Stimulated activated CD4-positive, alpha-beta T cell treated with anti-CD3 and anti-CD28 coated beads, Interleukin-4, amount 100 ng/mL, for 24 hours (primary cell): Measurements from ENCODE around the gene MIS12.
A peak's percentile ranks its signal among the peaks of the same experiment; 100 is the strongest.

ENCODE experiments used
- DNase-seq: peaks from one replicate; pipeline ENCODE4 v3.0.0-alpha.2; 2020

MIS12 gene

DNA sequence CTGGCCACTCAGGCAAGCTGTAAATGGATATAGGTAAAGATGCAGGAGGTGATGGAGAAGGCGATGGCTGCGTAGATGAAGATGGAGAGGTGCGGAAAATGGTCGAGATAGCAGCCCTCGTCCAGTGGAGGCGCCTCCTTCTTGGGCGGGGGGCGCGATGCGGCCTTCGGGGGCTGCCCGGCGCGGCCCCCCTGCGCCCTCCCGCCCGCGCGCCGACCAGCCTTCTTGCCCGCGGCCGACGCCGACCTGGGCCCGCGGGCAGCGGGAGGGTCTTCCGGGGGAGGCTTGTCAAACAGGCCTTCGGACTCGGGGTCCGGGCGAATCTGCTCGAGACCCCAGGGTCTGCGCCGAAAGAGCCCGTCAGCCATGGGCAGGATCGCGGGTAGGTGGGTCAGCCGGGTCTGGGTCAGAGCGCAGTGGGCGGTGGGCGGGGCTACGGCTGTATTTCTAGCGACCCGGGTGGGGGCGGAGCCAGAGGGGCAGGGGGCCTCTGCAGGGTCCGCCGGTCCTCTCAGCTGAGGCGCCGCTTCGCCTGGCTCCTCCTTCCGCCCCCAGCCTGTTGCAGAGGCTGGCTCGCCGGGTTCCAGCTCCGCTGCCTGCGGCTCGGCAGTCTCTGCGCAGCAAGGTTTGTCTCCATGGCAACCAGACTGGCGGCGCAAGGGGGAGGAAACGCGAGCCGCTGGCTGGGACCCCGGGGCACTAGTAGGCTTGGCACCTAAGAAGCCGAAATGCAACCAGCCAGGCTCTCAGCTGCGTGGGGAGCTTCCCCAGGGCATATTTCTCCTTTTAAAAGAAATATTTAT is 14.4 kb downstream of the MIS12 start:
- DNase-seq = peak; percentile 68

DNA sequence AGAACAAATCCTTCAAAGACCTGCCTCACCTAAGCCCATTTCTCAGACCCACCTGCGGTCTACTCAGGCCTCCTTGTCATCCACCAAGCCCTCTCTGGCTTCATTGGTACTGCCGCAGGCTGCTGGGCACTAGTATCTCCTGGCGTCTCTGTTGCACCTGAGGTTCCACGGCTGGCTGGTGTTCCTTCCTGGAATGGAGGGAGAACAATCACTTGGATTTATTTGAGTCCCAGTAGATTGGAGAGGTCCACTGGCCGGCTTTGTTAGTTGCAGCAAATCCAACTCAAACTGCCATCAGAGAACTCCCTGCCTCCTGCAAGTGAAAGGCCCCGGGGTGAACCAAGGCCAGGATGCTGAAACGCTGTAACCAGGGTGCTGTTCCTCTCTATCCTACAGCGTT is 15.3 kb downstream of the MIS12 start:
- no peak for DNase-seq

DNA sequence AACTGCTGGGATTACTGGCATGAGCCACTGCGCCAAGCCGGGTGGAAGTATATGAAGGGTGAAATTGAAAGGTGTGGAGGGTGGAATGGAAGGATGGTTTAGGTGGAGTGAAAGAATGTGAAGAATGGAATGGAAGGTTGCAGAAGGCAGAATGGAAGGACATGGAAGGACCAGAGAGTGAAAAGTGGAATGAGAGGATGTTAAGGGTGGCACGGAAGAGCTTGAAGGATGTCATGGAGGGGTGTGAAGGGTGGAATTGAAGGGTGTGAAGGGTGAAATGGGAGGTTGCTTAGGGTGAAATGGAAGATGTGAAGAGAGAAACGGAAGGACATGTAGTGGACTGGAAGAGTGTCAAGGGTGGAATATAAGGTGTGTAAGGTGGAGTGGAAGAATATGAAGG is 16.2 kb downstream of the MIS12 start:
- no peak for DNase-seq

DNA sequence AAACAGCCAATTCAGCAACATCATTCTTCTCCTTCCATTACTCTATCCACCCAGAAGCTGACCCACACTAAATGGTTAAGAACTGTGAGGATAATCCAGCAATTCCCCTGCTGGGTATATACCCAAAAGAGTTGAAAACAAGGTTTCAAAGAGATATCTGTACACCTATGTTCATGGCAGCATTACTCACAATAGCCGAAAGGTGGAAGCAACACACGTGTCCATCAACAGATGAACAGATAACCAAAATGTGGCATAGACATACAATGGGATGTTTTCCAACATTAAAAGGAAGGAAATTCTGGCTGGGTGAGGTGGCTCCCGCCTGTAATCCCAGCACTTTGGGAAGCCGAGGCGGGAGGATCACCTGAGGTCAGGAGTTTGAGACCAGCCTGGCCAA is 19.9 kb downstream of the MIS12 start:
- DNase-seq = no peak

DNA sequence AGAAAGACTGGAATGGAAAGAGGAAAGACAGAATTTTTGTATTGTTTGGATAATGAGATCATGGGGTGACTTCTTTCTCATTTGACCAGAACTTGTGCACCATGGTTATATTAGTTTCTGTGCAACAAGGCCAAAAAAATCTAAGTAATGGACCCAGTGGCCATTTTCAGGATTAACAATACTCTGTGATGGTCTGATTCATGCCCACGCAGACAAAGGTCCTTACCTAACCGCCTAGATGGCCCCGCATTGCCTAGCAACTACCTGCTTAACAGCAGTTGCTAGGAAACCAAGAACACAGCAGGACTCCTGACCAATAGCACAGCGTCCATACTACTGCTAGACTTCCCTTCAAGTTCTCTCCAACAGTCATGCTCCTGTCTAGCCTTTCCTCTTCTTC is 22.4 kb downstream of the MIS12 start:
- no peak for DNase-seq

DNA sequence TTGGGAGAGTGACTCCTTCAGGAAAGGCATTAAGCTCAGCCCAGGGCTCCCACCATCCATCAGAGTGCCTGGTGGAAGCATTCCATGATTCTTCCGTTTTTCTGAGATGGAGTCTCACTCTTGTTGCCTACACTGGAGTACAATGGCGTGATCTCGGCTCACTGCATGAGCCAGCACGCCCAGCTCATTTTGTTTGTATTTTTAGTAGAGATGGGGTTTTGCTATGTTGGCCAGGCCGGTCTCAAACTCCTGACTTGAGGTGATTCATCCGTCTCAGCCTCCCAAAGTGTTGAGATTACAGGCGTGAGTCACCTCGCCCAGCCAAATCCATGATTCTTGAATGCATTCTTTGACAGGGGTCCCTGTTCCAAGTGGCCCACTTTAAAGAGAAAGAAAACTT is 23.1 kb downstream of the MIS12 start:
- DNase-seq = no peak

DNA sequence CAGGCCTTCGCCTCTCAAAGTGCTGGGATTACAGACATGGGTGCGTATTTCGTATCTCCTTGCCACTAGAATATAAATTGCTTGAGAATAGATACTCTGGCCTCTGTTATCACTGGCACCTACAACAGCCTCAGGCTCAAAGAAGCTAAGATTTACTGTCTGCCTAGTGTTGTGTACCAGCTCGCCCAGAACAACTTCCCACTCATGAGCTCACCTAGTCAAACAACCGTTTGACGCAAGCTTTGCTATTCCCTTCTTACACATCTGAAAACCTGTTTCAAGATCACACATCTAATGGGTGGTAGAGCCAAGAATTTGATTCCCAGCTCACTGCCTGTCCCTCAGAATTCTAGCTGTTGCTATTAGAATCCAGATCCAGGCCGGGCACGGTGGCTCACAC is 24.4 kb downstream of the MIS12 start:
- DNase-seq = no peak

DNA sequence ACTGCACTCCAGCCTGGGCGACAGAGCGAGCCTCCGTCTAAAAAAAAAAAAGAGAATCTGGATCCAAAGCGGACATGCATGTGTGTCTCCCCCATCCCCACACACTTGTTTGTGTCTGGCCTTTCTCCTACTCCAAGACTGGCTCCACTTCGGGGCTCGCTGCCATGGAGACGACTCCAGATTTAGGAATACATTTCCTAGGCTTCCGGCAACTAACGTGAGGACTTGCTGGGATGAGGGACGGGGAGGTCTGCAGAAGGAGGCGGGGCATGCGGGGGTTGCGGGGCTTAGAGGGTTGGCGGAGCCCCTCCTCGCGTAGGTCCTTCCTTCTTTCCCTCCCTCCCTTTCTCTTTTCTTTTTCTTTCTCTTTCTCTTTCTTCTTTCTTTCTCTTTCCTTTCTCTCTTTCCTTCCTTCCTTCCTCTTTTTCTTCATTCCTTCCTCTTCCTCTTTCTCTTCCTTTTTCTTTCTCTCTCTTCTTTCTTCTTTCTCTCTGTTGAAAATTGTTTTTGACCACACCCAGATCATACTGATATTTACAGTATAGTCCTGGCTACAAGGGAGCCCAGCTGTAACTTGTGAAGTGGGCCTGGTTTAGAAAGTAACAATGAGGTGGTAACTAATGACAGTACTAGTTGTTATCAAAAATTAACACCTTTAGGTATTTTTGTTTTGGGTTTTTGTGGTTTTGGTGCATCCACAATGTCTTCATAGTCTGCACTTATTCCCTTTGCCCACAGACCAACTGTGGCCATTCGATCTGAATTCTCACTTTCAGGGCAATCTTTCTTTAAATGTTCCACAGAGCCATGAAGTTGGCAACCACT is 25.2 kb downstream of the MIS12 start:
- DNase-seq = no peak

DNA sequence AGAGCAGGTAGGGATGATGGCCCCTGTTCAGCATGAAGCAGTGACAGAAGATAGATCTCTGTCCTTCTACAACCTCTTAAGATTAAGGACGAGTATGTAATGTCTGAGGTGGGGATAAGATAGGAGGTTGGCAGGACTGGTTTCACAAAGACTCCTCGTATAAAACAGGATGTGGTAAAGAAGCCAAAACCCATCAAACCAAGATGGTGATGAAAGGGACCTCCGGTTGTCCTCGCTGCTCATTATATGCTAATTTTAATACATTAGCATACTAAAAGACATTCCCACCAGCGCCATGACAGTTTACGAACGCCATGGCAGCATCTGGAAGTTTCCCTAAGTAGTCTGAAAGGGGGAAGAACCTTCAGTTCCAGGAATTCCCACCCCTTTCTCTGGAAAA is 27.3 kb downstream of the MIS12 start:
- no peak for DNase-seq

DNA sequence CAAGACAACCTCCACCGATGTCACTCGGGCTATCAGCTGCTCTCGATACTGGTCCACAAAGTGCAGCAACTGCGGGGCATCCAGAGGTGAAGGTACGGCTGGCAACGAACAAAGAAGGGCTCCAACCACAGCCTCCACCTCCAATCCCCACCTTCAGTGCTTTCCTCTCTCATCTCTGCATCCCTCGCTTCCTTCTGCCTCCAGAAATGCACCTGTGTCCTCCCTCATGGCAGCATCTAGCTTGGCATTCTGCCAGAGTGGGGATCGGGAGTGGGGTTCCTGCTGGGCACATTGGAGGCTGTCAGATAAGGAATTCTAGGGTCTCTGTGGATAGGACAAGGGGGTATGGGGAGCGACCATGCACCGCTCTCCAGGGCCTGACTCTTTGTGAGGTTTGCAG is 28.6 kb downstream of the MIS12 start:
- DNase-seq = no peak

DNA sequence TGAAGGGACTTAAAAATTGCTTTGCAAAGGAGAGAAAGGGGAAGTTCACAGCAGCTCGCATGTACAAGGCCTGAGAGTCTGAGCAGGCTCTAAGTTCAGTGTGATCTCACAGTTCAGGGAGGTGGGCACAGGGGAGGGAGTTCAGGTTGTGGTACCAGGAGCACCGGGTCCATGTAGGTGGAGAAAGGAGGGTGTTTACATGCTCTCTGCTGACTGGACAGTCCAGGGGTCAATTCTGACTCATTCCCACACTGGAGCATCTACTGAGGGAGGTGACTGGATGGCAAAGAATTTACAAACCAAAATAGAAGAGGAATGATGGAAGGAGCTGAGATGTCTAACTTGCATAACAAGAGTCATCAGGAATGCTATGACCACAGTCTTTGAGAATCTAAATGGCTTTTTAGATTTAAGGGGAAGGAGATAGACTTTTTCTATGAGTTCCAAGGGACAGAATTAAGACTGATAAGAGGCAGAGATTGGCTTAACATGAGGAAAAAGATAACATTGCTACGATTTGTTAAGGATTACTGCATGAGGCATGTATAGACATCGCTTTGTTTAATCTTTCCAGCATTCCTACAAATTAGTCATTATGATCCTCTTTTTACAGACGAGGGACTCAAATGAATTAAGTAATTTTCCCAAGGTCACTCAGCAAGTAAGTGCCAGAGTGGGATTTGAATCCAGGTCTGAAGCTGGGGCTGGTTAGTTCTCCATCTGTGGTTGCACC is 29.9 kb downstream of the MIS12 start:
- no peak for DNase-seq

DNA sequence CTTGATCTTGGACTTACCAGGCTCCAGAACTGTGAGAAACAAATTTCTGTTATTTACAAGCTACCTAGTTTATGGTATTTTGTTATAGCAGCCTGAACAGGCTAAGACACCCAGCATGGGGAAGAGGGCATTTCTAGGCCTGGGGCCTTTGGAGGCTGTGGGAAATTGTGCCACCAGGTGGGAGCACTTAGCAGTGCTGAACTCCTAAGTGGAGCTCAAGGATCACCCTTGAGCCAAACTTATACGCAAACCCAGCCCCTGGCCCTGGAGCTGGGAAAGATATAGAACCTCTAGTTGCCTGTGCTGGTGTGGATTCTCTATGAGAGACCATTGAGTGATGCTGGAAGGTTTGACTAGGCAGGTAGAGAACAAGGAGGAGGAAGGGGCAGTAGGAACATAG is 36.1 kb downstream of the MIS12 start:
- DNase-seq = no peak

DNA sequence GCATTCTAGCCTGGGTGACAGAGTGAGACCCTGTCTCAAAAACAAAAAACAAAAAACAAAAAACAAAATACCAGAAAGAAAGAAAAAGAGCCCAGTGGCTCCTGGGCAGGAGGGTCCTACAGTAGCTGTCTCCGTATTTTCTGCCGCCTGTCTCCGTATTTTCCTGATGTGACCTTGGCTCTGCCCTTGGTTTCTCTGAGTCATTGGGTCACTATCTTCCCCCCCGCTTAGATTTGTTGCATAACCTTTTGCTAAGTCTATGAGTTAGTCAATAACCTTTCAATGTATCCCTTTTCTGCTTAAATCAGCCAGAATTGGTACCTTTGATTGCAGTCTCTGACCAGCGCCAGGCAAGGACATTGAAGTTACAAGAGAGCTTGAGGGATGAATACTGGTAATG is 36.9 kb downstream of the MIS12 start:
- DNase-seq = no peak

DNA sequence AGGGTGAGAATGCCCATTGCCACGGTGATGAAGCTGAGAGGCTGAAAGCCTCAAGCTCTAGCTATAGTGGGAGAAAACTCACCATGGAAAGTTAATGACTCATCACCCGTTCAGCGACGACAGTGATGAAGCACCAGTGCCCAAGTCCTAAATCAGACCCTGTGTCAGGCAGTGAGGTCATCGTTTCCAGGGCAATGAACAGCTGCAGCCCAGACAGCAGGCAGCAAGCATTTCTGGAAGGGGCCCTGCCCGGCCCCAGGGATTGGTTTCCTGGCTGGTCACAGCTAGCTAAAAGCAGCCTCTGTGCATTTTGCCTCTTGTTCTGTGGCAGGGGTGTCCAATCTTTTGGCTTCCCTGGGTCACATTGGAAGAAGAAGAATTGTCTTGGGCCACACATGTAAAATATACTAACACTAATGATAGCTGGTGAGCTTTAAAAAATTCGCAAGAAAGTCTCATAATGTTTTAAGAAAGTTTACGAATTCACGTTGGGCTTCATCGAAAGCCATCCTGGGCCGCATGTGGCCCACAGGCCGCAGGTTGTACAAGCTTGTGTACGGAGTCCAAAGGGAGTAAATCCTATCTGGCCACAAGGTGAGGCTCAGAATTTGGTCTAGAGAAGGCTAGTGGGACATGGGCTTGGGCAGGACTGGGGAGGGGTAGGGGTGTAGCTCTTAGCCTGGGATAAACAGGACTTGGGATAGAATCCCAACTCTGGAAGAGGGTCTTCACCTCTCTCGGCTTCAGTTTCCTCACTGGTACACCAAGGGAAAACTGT is 40.6 kb downstream of the MIS12 start:
- peak; percentile 69 for DNase-seq

DNA sequence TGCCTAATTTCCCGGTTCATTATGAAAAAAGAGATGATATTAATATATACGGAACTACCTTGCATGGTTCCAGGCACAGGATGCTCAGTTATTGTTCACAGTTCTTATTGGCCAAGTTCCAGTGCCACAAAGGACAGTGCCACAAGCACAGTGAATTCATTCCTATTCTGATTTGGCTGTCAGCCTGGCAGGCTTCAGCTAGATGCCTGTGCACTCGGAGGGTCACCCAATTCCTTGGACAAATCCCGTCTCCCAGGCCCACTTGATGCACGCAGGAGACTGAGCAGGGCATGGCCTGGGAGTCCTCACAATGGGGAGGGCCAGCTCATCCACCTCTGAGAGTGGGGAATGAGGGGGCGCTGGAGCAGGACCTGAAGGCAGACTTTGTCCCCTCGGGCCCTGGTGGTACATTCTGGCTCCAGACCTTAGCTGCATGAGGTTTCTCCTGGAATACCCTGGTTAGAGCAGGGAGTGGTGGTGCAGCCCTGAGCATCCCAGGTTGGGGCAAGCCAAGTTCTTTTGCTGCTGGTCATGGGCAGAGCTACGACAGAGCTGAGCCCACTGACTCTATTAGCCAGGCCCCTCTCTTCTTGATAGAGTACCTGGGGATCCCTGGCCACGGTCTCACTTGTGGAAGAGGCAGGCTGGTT is 41.4 kb downstream of the MIS12 start:
- DNase-seq = no peak

DNA sequence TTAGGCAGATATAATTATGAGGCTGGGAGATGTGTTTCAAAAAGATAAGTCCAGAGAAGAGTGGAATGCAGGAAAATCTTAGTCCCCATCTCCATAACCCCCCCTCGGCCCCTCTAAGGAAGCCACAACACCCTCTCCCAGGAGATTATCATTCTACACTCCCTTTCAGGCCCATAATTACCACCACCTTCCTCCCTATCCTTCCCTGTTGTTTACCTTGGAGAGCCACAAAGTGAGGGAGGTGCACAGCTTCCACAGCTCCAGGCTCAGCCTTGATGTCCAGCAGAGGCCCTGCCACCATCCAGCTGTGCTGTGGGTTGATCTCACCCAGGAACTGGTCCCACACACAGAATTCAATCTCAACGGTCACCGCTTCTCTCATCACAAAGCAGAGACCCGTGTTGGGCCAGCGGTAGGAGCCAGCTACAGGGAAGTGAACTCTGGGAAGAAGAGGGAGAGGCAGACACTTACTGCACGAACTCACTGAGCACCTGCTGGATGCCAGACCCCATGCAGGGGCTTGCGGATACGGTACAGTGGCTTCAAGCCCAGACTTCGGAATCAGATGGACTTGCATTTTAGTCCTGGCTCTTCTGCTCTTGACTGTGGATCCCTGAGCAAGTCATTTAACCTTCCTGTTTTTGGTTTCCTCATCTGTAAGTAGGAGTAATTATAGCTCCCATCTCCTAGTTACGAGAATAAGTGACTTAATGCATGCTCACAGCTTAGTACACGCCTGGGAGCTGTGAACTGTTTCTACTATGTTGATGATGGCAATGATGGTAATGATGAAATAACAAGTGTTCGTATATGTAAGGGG is 44.1 kb downstream of the MIS12 start:
- DNase-seq = no peak

DNA sequence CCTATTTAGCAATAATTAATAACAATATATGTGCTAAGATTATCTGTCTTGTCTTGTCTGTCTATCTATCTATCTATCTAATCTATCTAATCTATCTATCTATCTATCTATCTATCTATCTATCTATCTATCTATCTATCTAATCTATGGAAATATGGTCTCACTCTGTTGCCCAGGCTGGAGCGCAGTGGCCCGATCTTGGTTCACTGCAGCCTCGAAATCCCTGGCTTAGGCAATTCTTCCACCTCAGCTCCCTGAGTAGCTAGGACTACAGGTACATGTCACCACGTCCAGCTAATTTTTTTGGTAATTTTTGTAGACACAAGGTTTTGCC is 44.7 kb downstream of the MIS12 start:
- DNase-seq = no peak

DNA sequence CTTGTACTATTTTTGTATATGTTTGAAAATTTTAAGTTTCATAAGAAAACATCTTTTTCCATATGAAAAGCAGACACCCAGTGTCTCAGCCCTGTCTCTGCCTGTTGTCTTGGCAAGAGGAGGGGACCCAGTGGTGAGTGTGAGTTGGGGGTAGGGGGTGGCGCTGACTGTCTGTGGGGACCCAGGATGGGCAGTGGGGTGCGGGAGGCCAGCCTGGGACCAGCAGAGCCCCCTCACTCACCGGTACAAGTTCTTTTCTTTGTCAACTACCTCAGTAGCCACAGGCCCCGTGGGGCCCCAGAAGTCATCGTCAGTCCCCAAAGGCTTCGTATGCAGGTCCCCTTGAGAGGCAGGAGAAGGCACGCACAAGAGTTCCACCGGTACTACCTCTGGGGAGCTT is 46.2 kb downstream of the MIS12 start:
- no peak for DNase-seq

DNA sequence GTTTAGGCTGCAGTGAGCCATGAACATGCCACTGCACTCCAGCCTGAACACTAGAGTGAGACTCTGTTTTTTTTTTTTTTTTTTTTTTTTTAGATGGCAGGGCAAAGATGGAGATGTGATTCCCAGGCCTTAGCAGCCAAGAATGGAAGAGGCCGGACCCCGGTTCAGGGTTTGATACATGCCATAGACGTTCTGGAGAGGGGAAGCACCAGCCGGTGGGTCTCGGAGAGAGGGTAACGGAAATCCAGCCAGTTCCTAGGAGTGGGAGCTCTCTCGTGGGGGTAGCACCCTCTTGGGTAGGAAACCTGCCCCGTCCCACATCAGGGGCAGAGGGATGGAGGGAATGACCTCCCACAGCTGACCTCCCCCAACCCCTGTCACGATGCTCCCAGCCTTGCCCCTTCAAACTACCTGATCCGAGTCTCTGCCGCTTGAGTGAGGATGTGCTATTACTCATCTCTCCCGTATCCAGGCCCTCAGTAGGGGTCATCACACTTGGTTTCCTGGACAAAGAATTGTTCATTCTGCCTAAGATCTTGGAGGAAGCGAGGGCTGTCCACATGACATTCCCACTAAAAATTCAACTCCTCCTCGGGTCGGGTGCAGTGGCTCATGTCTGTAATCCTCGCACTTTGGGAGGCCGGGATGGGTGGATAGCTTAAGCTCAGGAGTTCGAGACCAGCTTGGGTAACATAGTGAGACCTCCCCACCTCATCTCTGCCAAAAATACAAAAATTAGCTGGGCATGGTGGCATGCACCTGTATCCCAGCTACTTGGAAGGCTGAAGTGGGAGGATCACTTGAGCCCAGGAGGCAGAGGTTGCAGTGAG is 47.3 kb downstream of the MIS12 start:
- no peak for DNase-seq

DNA sequence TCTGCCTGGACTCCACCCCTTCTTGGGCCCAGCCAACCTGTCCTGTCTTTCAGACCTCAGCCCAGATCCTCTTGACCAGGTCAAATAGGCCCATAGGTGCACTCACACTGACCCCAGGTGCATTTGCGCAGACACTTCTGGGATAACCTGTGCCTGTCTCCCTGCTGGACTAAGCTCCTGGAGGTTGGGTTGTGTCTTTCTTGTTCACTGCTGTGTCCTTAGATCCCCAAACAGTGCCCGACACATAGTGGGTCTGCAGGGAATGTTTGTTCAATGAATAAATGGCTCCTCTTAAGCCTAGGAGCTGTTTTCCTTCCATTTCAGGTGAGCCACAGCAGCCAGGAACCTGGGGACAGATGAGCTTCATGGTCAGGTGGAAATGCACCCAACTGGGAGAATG is 49.1 kb downstream of the MIS12 start:
- DNase-seq = no peak
